Measurements from ENCODE around the gene KRT6B. TPM values are rescaled to one million over a fixed set of nuclear protein-coding genes. Genes with fewer than 3 reads are reported as not detected.

KRT6B gene
- total and polyA plus RNA-seq, 2 of the 8 experiments (the other 6 are each of a cell fraction or from before 2014, with no cell fraction given), result not detected

GRCh38 chr12:52454411-52455201 is 2.7 kb upstream of the KRT6B start (continued):
- TF ChIP-seq ATF2 (IDR thresholded peaks at IDR 0.05; ENCODE audit: low read length) (no peak), SUZ12 (IDR thresholded peaks at IDR 0.05; ENCODE audit: low read length) (no peak), SIRT6 (IDR thresholded peaks at IDR 0.05; ENCODE audit: low read length) (no peak), NRF1 (IDR thresholded peaks at IDR 0.05; ENCODE audit: low read depth, low read length) (no peak)
